T1000 (cell line): ENCODE measurements around the gene WDR31.
"Not testable (repeated sequence)": the region's sequence is repeated elsewhere in the genome, so short reads cannot be mapped to it uniquely, and the experiment has no call there.

Source experiments
- DNase-seq: peaks from one replicate; lab custom pipeline; 2025; ENCODE audit warnings: mixed read lengths; lab: John Stamatoyannopoulos, UW

Gene WDR31

GRCh38 chr9:113368982-113369854 is 29.1 kb upstream of the WDR31 start:
- DNase-seq, result no peak

DNA sequence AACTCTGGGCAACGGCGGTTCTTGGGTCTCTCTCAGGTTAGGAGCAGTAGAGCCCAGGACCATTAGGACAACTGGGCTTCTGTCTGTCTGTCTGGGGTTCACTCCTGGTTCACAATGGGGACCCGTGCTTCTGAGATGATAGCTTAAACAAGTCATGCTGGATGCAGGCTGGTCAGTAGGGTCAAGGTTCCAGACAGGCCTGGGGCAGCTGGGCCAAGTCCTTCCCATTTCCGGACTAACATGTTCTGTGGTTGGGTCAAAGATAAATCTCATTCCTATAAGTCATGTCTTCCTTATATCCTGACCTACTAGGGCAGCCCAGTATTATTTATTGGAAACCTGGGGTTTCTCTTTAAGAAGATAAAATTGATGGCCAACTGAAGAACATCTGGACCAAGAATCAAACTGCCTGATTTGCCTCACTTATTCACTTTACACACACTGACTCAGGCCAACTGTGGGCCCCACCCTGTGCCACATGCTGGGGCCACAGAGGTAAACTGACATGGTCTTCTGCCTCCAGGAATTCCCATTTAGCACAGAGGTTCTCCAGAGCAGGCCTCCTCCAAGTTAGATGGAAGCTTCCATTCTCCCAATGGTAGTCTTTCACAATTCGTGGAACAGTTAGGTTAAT is 28.4 kb upstream of the WDR31 start:
- DNase-seq, result no peak

DNA sequence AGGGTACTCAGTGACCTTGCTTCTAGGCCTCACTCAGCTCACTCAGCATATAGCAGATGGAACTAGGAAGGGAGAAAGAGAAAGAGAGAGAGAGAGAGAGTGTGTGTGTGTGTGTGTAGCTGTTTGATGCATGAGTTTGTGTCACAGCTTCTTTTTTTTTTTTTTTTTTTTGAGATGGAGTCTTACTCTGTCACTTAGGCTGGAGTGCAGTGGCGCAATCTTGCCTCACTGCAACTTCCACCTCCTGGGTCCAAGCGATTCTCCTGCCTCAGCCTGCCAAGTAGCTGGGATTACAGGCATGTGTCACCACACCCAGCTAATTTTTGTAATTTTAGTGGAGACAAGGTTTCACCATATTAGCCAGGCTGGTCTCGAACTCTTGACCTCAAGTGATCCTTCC is 25.6 kb upstream of the WDR31 start:
- DNase-seq, result not testable (repeated sequence)

DNA sequence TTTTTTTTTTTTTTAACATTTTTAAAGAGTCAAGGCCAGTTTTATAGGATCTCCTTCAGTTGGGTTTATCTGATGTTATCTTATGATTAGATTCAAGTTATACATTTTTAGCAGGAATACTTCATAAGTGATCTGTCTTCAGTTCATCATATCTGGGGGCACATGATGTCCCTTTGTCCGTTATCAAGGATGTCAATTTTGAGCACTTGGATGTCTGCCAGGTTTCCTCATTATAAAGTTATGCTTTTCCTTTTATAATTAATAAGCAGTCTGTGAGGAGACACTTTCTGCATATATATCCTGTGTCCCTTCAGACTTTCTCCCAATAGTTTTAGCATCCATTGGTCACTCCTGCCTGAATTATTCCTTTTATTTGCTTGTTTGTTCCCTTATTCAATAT is 24.9 kb upstream of the WDR31 start:
- DNase-seq, result no peak

DNA sequence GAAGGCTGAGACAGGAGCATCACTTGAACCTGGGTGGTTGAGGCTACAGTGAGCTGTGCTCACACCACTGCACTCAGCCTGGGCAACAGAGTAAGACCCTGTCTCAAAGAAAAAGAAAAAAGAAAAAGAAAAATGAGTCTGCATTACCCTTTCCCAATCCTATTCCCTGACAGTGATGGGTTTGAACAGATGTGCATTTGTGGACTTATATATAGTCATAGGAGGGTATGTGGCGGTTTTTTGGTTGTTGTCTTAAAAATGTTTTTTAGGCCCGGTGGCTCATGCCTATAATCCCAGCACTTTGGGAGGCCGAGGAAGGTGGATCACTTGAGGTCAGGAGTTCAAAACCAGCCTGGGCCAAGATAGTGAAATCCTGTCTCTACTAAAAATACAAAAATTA is 23.3 kb upstream of the WDR31 start:
- no peak for DNase-seq

DNA sequence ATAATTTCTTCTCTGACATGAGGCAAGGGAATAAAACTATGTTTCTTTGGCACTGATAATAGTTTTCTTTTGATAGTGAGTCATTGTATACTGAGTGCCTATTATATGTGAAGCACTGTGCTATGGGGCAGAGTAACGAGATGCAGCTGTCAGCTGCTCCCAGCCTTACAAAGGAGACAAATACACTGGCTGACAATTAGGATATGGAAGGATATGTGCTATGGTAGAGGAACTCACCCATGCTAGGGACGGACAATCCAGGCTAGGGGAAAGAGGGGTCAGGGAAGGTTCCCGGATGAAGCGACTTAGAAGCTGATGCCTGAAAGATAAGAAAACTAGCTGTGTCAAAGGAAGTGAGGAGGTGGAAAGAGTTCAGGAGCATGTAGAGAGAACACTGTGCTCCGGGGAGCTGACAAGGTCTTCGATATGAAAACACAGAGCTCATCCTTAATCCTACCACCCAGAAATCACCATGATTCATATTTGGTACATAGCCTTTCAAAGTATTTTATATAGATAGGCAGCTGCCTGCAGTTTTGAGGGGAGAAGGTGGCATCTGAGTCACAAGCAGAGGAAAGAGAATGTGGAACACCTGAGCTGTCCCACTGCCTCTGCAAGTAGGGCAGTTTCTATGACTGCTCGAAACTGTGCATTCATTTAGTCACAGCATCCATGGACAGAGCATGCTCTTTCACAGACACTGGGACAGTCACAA is 21.4 kb upstream of the WDR31 start:
- no peak for DNase-seq

GRCh38 chr9:113360242-113360842 is 20.3 kb upstream of the WDR31 start:
- DNase-seq, result no peak

DNA sequence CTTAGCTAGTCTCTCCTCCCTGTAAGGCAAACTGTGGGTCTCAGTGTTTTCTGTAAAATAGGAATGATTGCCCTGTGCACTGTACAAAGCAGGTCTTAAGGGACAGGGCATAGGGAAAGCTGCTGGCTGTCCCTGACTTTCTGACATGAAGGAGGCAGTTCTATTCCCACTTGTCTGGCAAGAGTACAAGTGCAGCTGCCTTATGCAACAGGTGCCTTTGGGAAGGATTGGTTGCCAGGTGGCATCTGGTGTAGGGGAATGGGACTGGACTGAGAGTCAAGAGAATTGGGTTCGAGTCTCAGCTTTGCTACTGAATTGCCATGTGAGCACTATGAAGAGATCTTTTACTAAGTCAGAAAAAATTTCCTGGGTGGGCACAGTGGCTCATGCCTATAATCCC is 19.3 kb upstream of the WDR31 start:
- no peak for DNase-seq

- DNase-seq, result no peak
These were observed 16.7 kb upstream of the WDR31 start for GRCh38 chr9:113356686-113357292.

GRCh38 chr9:113355040-113355596 is 15.0 kb upstream of the WDR31 start:
- no peak for DNase-seq

DNA sequence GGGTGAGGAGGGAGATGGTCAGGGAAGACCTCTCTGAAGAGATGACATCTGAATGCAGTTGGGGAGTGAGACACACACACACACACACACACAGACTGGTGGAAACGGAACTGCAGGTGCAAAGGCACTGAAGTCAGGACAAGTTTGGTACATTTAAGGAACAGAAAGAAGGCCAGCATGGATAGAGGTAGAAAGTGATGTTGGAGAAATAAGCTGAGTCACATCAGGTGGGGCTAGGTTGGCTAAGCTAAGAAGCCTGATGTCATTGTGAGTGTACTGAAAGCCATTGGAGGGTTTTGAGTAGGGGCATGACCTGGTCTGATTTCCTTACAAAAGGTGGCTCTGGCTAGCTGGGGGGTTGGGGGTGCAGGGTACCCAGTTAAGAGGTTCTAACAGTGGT is 12.3 kb upstream of the WDR31 start:
- DNase-seq, result no peak

GRCh38 chr9:113352006-113352405 is 11.9 kb upstream of the WDR31 start:
- DNase-seq, result no peak

- DNase-seq, result no peak
These were observed 10.9 kb upstream of the WDR31 start for GRCh38 chr9:113350937-113351336.

- no peak for DNase-seq
These were observed 10.1 kb upstream of the WDR31 start for GRCh38 chr9:113350107-113350661.

GRCh38 chr9:113349445-113350094 is 9.5 kb upstream of the WDR31 start, which contains the start of gene BSPRY:
Gene BSPRY (plus strand): TSS chr9:113349541. CDS start chr9:113349580, 39 bp downstream.
- DNase-seq, result no peak

- no peak for DNase-seq
These were observed 9.0 kb upstream of the WDR31 start for GRCh38 chr9:113349066-113349444.

DNA sequence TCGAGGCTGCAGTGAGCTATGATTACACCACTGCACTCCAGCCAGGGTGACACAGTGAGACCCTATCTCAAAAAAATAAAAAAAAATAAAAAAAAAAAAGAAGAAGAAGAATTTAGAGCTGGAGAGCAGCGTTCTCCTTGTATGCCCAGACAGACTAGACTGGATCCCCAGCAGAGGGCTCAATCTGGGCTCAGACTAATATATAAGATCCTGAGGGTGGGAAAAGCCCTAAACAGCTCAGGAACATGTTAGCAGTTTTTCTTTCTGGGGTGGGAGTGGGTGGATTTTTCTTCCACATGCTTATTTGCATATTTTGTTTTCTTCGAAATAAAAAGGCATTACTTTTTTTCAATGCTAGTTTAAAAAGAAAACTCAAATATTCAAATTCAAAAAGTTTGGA is 8.4 kb upstream of the WDR31 start:
- DNase-seq, result no peak

DNA sequence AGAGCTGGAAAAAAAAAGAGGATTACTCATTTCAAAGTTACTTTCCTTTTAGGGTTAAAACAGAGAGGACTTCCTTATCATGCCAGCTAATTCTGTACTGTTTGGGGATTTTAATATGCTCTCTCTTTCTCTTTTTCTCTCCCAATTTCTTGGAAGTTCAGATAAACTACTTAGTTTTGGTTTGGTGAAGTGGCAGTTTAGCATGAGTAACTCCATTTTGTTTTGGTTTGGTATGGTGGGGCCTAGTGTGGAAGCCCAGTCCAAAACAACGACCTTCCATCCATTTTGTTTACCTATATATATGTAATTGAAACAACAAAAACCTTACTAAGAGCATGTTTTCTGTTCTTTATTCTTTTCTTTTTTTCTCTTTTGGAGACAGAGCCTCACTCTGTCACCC is 5.6 kb upstream of the WDR31 start:
- no peak for DNase-seq

GRCh38 chr9:113345190-113345589 is 5.1 kb upstream of the WDR31 start:
- no peak for DNase-seq

- DNase-seq, result no peak
These were observed 3.7 kb upstream of the WDR31 start for GRCh38 chr9:113343732-113344231.
